D341Med (cell line): ENCODE measurements around the gene OR52E6.

Experiments
- DNase-seq: peaks from one replicate; pipeline ENCODE4 v3.0.0; 2012; ENCODE audit warnings: low spot score

The OR52E6 gene

GRCh38 chr11:5796541-5796940 is 45.2 kb downstream of the OR52E6 start:
- no peak for DNase-seq

- DNase-seq: no peak
Measured at GRCh38 chr11:5791165-5791564, 50.5 kb downstream of the OR52E6 start, which contains the start of gene OR52N1. Gene OR52N1, minus strand, starts transcription at chr11:5791265. Its CDS starts 2,449 bp downstream, at chr11:5788816.
